ENCODE measurements around the gene PLVAP.

The PLVAP gene

GRCh38 chr19:17340871-17341357 is 36.2 kb downstream of the PLVAP start:
- Mint-ChIP-seq H3K4me1 (peaks cover 5% of the 10 kb centered on the region), H3K36me3 (ENCODE audit: low read depth) (no peaks in the 10 kb centered on the region), H3K9me3 (no peaks in the 10 kb centered on the region), H3K27me3 (ENCODE audit: low read depth) (no peaks in the 10 kb centered on the region), H3K4me3 (peak overlapping the region; percentile 29 to 51 (median 49)), H3K27ac (peak overlapping the region in 1 of 3 experiments; percentile 75)
- TF ChIP-seq CTCF (IDR thresholded peaks at IDR 0.05; ENCODE audit: unreplicated experiment in 3 of 3), result no peak

GRCh38 chr19:17340302-17340870 is 36.8 kb downstream of the PLVAP start:
- Mint-ChIP-seq H3K36me3 (ENCODE audit: low read depth) (no peaks in the 10 kb centered on the region), H3K4me1 (peaks cover 5% of the 10 kb centered on the region), H3K9me3 (no peaks in the 10 kb centered on the region), H3K27ac (no peak overlapping the region), H3K4me3 (peak overlapping the region; percentile 31 to 60 (median 54)), H3K27me3 (ENCODE audit: low read depth) (no peaks in the 10 kb centered on the region)
- no peak for TF ChIP-seq CTCF (IDR thresholded peaks at IDR 0.05; ENCODE audit: unreplicated experiment in 3 of 3)

- peaks cover 13% of the 10 kb centered on the region for H3K4me1 Mint-ChIP-seq
- peak overlapping the region; percentile 74 to 91 (median 87) for H3K4me3 Mint-ChIP-seq
- peaks cover 3% of the 10 kb centered on the region for H3K36me3 Mint-ChIP-seq (ENCODE audit: low read depth)
- no peaks in the 10 kb centered on the region for H3K27me3 Mint-ChIP-seq (ENCODE audit: low read depth)
- no peak overlapping the region for H3K27ac Mint-ChIP-seq
- no peak for TF ChIP-seq CTCF (IDR thresholded peaks at IDR 0.05; ENCODE audit: unreplicated experiment in 3 of 3)
- no peaks in the 10 kb centered on the region for H3K9me3 Mint-ChIP-seq
Observed at GRCh38 chr19:17339088-17339741, 37.9 kb downstream of the PLVAP start.

GRCh38 chr19:17338433-17339078 is 38.6 kb downstream of the PLVAP start:
- Mint-ChIP-seq H3K36me3 (ENCODE audit: low read depth) (peaks cover 3% of the 10 kb centered on the region), H3K9me3 (no peaks in the 10 kb centered on the region), H3K4me1 (peaks cover 17% of the 10 kb centered on the region)

GRCh38 chr19:17337675-17338432 is 39.3 kb downstream of the PLVAP start:
- peaks cover 17% of the 10 kb centered on the region for H3K4me1 Mint-ChIP-seq
- H3K27ac Mint-ChIP-seq, result peak overlapping the region in 2 of 3 experiments; percentile 86 to 94
- peaks cover 4% of the 10 kb centered on the region for H3K36me3 Mint-ChIP-seq (ENCODE audit: low read depth)
- peak overlapping the region; percentile 87 to 93 (median 91) for H3K4me3 Mint-ChIP-seq
- H3K9me3 Mint-ChIP-seq, result no peaks in the 10 kb centered on the region
- TF ChIP-seq CTCF (IDR thresholded peaks at IDR 0.05; ENCODE audit: unreplicated experiment in 3 of 3), result no peak
- no peaks in the 10 kb centered on the region for H3K27me3 Mint-ChIP-seq (ENCODE audit: low read depth)

More at GRCh38 chr19:17338433-17339078, 38.6 kb downstream of the PLVAP start:
- Mint-ChIP-seq H3K27ac (no peak overlapping the region), H3K27me3 (ENCODE audit: low read depth) (no peaks in the 10 kb centered on the region), H3K4me3 (peak overlapping the region; percentile 87 to 93 (median 91))
- TF ChIP-seq CTCF (IDR thresholded peaks at IDR 0.05; ENCODE audit: unreplicated experiment in 3 of 3), result no peak

Data from nephron (organoid).